Glomerular visceral epithelial cell (primary cell): Measurements from ENCODE around the gene ZNF668.

Source experiments
- DNase-seq: peaks from one replicate; pipeline ENCODE4 v3.0.0-alpha.2; 2016; ENCODE audit errors: extremely low spot score

The ZNF668 gene

GRCh38 chr16:31073970-31074813 is at the start of gene ZNF668, which contains the start of gene ZNF646:
ZNF668 (minus strand) TSS chr16:31074240; CDS start chr16:31064459, 9,781 bp downstream.
ZNF646 (plus strand) TSS chr16:31074422; CDS start chr16:31076325, 1,903 bp downstream.
- DNase-seq: peak; percentile 98

- no peak for DNase-seq
Observed at GRCh38 chr16:31120129-31120528, 46.1 kb upstream of the ZNF668 start.

GRCh38 chr16:31118223-31119155 is 44.4 kb upstream of the ZNF668 start:
- DNase-seq: no peak

GRCh38 chr16:31117384-31118222 is 43.6 kb upstream of the ZNF668 start, which contains the start of gene KAT8:
KAT8 (plus strand) TSS chr16:31117664; CDS start chr16:31117682, 18 bp downstream.
- peak; percentile 98 for DNase-seq

GRCh38 chr16:31114468-31114867 is 40.4 kb upstream of the ZNF668 start:
- DNase-seq: no peak

GRCh38 chr16:31113121-31114120 is 39.4 kb upstream of the ZNF668 start:
- DNase-seq: peak; percentile 82

- DNase-seq: no peak
Observed at GRCh38 chr16:31112711-31113110, 38.7 kb upstream of the ZNF668 start.

- DNase-seq: no peak
Observed at GRCh38 chr16:31111881-31112466, 37.9 kb upstream of the ZNF668 start.

- no peak for DNase-seq
Observed at GRCh38 chr16:31110106-31111034, 36.3 kb upstream of the ZNF668 start.

- DNase-seq: no peak
Observed at GRCh38 chr16:31109622-31110021, 35.6 kb upstream of the ZNF668 start.

- DNase-seq: no peak
Observed at GRCh38 chr16:31108794-31109558, 34.9 kb upstream of the ZNF668 start.

GRCh38 chr16:31108035-31108793 is 34.2 kb upstream of the ZNF668 start, which contains the start of gene BCKDK:
BCKDK (plus strand) TSS chr16:31108386; CDS start chr16:31109224, 838 bp downstream.
- DNase-seq: peak; percentile 68

- DNase-seq: no peak
Observed at GRCh38 chr16:31107465-31107867, 33.4 kb upstream of the ZNF668 start.

GRCh38 chr16:31106509-31107464 is 32.7 kb upstream of the ZNF668 start:
- DNase-seq: no peak

GRCh38 chr16:31105677-31106213 is 31.7 kb upstream of the ZNF668 start:
- peak; percentile 64 for DNase-seq
